Right hindlimb (tissue), 1 donor: ENCODE results near the gene CCIN.
"Not testable (repeated sequence)": the region's sequence is repeated elsewhere in the genome, so short reads cannot be mapped to it uniquely, and the experiment has no call there.

Source experiments
- DNase-seq: peaks from one replicate; pipeline ENCODE4 v3.0.0-alpha.2; 2018

Gene CCIN

GRCh38 chr9:36162211-36162738 lies 6.9 kb upstream of the CCIN start:
- no peak for DNase-seq

- peak; percentile 97 for DNase-seq
Observed at GRCh38 chr9:36163049-36163785, 6.0 kb upstream of the CCIN start.

DNA sequence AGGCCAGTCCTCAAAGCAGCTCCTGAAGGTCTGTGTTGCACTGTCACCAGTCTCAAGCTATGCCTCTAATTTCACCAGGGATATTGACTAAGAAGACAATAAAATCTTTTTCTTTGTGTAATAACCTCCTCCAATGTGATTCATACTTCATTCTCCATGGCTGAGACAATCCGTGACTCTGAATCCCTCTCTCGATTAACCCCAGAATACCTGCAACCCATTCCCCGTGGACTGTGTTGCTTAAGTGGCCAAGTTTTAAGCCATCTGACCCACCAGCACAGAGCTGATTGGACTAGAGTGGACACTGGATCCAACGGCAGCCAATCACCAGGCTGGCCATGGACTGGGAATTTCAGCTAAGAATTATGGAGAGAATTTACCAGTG lies 5.4 kb upstream of the CCIN start:
- peak; percentile 57 for DNase-seq

DNA sequence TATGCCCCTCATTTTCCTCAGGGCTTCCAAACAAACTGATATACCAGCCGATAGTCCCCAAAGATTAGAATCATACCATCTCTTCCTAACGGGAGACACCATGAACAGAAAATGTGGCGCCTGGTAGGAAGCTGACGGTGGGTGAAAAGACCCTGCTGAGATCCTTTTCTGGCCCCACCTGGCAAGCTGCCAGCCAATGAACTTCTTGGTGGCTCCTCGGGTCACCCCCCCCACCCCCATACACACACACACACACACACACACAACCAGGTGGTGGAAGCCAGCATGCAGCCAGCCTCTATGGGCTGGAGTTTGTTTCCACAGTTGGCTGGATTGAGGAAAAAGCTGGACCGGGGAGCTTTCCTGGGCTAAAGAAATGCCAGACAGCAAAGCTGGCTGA lies 4.8 kb upstream of the CCIN start:
- DNase-seq: peak; percentile 59

DNA sequence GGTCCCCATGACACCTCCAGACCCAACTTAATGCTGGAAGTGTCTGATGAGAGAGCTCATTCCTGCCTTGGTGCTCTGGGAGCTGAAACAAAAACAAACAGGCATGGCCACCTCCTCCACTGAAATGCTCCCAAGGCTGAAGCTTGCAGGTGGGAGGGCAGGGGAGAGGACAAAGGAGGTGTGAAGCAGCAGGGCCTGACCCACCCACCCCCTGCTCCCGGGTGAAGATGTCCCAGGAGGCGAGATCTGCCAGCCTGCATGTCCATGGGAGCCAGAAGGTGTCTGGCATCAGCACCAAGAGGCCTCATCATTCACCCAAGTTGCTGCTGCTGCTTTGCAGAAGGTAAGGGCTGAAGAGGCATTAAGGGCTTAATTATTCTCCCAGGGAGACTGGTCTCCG lies 4.2 kb upstream of the CCIN start:
- DNase-seq: no peak

GRCh38 chr9:36165826-36166167 lies 3.4 kb upstream of the CCIN start:
- peak; percentile 79 for DNase-seq

DNA sequence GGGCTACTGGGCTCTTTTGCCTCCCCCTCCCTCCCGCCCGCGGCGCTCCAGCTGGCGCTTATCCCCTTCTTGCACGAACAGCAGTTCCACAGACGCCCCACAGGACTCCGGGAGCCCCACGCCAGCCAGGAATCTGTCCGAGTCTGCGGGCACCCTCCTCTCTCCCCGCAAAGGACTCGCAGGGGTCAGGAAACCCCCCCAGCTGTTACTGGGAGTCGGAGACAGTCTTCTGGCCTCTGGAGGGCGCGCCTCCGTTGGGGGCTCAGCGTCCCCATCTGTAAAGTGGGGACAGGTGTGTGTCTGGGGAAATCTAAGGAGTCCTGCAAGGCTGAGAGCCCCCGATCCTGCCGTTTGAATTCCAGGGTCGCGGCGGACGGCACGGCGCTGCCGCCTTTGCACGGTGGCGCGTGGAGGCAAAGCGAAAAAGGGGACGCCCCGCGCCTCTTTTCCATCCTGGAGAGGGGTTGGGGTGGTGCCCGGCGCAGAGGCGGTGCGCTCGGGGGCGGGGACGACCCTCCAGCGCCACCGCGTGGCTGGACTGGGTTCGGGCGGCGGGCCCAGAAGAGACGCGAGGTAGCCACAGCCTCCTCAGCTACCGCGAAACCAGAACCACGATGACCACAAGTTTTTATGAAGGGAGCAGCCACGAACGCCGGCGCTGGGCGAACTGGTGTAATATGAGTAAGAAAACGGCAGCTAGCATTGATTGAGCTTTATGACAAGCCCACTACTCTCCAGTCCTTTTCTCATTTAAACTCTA lies 2.8 kb upstream of the CCIN start:
- peak; percentile 90 for DNase-seq

- DNase-seq: no peak
Observed at GRCh38 chr9:36169708-36170107, 520 bp downstream of the CCIN start.

- DNase-seq: no peak
Observed at GRCh38 chr9:36170531-36170930, 1.3 kb downstream of the CCIN start.

DNA sequence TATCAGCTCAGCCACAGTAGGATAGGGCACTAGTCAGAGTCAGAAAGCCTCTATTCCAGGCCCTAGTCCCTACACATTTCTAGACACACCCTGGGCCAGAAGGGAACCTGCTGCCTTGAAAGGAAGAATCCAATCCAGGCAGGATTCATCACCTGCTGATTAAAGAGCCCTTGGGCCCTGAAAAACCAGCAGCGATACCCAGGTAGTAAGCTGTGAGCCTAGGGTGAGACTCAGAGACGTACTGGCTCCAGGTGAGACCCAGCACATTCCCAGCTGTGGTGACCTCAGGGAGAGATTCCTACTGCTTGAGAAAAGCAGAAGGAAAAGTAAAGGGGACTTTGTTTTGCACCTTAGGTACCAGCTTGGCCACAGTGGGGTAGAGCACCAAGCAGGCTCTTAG lies 4.7 kb downstream of the CCIN start:
- no peak for DNase-seq

GRCh38 chr9:36174271-36174670 lies 5.1 kb downstream of the CCIN start:
- no peak for DNase-seq

DNA sequence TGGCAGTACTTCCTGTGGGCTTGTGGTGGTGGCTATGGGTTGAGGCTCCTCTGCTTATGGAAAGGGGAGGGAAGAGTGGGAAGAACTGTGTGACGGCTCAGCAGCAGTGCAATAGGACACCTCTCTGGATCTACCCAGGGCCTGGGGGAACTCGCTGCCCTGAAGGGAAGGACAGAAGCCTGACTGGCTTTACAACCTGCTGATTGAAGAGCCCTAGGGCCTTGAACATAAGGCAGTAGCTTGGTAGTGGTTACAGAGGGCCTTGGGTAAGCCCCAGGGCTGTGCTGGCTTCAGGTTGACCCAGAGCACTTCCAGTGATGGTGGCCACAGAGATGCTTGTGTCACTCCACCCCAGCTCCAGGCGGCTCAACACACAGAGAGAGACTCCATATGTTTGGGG lies 5.5 kb downstream of the CCIN start:
- no peak for DNase-seq

DNA sequence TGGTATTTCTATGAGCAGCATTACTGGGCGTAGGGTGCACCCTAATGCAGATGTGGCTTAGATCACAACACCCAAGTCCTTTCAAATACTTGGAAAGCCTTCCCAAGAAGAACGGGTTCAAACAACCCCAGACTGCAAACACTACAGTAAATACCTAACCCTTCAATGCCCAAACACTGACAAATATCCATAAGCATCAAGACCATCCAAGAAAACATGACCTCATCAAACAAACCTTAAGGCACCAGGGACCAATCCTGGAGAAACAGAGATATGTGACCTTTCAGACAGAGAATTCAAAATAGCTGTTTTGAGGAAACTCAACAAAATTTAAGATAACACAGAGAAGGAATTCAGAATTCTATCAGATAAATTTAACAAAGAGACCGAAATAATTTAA lies 6.0 kb downstream of the CCIN start:
- not testable (repeated sequence) for DNase-seq

DNA sequence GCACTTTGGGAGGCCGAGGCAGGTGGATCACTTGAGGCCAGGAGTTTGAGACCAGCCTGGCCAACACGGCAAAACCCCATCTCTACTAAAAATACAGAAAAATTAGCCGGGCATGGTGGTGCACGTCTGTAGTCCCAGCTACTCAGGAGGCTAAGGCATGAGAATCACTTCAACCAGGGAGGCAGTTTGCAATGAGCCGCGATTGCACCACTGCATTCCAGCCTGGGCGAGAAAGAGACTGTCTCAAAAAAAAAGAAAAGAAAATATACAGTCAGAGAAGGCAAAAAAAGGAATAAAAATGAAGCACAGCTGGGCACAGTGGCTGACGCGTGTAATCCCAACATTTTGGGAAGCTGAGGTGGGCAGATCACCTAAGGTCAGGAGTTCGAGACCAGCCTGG lies 7.3 kb downstream of the CCIN start:
- not testable (repeated sequence) for DNase-seq

- no peak for DNase-seq
Observed at GRCh38 chr9:36177571-36177970, 8.4 kb downstream of the CCIN start.

- DNase-seq: not testable (repeated sequence)
Observed at GRCh38 chr9:36180243-36180642, 11.1 kb downstream of the CCIN start.

- no peak for DNase-seq
Observed at GRCh38 chr9:36187414-36187813, 18.2 kb downstream of the CCIN start.

DNA sequence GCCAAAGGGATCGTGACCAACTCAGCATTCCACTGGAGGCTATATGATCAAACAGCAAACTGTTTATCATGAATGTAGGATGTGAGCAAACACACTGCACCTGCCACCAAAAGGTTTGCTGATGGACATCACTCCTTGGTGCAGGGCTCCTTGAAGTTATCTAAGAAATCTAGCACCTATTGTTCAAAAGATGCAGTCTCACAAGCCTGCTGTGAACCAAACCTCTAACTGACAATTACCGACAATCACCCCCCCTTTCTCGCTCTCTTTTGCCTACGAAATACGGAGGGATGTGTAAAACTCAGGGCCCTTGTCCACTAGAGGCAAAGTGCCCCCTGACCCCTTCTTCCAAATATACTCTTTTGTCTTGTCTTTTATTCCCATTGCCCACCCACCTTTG lies 19.0 kb downstream of the CCIN start:
- no peak for DNase-seq

DNA sequence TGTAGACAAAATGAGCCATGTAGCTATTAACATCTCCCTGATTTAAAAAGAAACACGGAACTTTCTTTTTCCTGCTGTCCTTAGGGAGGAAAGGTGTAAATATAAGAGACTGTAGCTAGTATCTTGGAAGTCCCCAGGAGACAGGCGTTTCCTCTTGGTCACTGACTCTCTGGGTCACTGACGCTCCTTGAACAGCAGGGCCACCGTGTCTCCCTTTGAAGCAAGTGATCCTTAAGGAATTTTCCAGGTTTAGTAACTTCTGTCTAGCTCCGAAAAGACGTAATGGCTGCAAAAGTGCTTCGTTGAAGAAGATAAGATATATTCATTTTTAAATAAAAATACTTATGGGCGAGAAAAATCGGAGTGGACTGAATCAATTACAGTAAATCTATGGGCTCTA lies 20.8 kb downstream of the CCIN start:
- DNase-seq: no peak

- peak; percentile 98 for DNase-seq
Observed at GRCh38 chr9:36190388-36191289, 21.5 kb downstream of the CCIN start, which contains the start of gene CLTA. Gene CLTA, plus strand, starts transcription at chr9:36190921. Its CDS starts 136 bp downstream, at chr9:36191057.

DNA sequence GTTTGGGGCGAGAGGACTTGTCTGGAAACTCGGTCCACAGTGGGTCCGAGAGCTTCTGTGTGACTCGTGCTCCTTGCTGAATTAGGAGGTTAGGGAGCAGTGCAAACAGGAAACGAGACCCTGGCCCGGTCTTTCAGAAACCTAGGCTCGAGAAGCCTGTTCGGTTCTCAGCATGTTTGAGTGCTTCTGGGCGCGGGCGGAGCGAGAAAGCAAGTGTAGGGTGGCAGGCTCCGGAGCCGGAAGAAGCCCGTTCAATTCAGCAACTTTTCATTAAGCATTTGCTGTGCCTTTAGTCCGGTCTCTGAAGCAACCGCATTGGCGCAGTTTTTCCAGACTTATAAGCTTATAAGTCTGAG lies 22.1 kb downstream of the CCIN start:
- DNase-seq: no peak

DNA sequence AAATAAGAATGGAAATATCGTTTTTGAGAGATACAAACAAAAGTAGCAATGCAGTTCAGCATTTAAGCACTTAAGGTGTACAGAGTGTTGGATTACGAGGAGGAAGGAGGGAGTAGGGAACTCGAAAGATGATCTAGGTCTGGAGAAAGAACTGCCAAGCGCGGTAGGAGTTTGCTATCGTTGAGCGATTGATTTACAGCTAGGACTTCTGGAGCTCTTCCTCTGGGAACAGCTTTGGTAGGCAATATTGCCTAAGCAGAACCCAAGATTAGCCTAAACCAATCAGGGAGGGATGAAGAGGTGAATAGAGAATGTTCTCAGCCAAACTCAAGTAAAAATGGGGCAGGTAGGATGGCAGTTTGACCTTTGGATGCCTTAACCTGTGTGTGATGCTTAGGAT lies 22.5 kb downstream of the CCIN start:
- DNase-seq: no peak

GRCh38 chr9:36192196-36192595 lies 23.0 kb downstream of the CCIN start:
- no peak for DNase-seq
